GM18517 (cell line): ENCODE results near the gene EPS15.
"Not testable (repeated sequence)": the region's sequence is repeated elsewhere in the genome, so short reads cannot be mapped to it uniquely, and the experiment has no call there.

ENCODE experiments used
- ATAC-seq: cut with Tn5 transposase; IDR thresholded peaks from one replicate; pipeline ENCODE4 v1.9.1; 2021; ENCODE audit warnings: mild to moderate bottlenecking, moderate library complexity; ENCODE audit not compliant: unreplicated experiment

The EPS15 gene

DNA sequence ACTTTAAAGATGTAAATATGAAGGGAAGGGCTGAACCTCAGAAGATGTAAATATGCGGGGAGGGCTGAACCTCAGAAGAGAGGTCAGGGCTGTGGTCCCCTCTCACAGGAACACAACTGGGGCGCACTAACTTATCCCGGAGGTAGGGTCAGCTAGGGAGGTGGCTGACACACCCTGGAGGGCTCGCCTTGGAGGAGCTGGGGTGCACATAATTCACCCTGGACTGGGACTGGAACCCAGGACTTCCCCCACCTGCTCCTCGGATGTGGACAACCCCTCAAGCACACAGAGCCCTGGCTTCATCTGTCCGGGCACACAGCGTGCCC, 174.8 kb downstream of the EPS15 start:
- no peak for ATAC-seq

GRCh38 chr1:51343624-51344023, 175.4 kb downstream of the EPS15 start:
- ATAC-seq: no peak

GRCh38 chr1:51342591-51343206, 176.4 kb downstream of the EPS15 start:
- ATAC-seq: no peak

GRCh38 chr1:51341876-51342496, 177.1 kb downstream of the EPS15 start:
- peak; percentile 67 for ATAC-seq

DNA sequence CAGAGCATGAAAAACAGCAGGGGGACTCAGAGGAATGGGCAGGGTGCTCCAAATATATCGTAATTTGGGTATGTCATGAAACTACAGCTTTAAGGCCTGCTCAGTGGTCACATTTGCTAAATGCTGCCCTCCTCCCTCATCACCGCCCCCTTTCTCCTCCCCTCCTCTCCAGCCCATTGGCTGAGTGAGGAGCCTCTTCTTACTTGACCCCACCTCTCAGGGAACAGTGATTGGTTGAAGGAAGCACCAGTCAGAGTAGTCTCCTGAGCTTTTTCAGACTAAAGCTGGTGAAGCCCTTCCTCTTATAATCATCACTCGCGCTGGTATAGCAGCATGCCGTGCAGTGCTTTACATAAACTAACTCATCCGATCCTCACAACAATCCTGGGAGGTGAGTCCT, 178.7 kb downstream of the EPS15 start:
- ATAC-seq: no peak

DNA sequence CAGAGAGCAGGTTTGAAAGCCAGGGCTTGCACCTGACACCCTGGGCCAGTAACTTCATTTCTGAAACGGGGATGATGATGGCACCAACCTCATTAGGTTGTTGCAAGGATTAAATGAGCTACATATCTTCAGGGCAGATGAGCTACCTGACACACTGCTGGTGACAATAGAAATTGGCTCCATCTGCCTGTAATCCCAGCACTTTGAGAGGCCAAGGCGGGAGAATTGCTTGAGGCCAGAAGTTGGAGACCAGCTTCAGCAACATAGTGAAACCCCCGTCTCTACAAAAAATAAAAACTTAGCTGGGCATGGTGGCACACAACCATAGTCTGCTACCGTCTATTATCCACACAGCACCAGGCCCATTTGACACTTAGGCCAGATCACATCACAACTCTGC, 182.4 kb downstream of the EPS15 start:
- no peak for ATAC-seq

GRCh38 chr1:51336004-51336403, 183.1 kb downstream of the EPS15 start:
- ATAC-seq: no peak

DNA sequence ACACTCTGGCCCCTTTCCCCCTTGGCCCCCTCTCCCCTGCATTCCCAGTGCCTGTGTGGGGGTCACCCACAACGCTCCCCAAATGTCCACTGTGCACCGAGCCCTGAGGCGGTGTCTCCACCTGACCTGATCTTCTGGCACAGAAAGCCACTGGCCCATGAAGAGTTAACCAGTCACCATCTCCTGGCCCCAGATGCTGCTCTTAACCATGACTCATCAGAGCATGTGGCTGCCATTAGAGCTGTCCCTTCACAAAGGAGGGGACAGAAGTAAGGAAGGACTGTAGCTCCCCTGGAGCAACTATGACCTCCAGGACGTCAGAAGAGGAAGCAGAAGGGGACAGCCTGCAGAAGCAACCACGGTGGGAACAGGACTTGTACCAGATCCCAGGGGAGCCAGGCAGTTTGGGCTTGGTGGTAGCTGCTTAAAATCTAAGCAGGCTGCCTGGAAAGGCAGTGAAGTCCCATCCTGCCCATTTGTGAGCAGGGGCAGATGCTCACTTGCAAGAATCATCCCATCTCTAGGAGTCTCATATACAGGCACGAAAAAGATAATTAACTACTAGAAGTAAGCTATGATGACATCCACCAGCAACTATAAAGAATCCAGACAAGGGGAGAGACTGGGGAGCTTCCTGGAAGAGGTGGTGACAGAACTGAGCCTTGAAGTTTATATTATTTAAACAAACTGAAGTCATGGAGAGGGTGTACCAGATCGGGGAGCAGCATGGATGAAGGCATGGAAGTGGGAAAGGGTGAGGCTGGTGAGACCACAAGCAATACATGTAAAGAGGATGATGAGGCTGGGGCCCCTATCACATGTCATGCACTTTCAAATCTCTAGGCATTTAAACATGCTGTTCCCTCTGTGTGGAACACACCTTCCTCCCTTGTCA, 187.6 kb downstream of the EPS15 start:
- peak; percentile 52 for ATAC-seq

DNA sequence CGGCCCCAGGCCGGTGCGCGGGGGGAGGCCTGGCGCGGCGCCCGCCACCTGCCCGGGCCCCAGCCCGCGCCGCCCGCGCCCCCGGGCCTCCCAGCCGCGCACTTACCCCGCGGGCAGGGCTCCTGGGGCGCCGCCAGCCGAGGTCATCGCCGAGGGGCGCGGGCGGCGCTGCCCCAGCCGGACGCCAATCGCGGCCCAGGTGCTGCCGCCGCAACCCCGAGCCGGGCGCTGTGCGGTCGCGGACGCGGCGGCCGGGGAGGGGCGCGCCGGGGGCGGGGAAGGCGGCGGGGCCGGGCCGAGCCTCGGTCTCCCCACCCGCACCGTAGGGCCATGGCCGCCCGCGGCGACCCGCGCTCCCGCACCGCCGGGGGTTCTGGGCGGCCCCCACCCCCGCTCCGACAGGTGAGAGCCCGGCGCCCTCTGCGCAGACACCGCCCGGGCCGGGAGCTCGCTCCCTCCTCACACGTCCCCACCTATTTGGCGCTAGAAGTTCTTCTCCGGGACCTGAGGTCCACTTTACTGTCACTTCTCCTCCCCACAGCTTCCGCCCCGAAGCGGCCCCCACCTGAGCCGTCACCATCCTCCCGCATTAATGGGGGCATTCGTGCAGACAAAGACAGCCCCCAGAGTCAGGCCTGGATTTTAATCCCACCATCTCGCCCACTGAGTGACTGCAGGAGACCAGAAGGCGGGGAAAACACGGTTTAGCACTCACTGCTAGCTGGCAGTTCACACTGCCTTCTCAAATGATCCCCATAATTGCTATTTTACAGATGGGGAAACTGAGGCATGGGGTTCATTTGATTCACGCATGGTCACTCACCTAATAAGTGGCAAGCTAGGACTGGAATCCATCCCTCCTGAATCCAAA, 188.5 kb downstream of the EPS15 start, which contains the start of gene TTC39A:
TSS of gene TTC39A (minus strand) at position 232 of the 871 bp plus-strand sequence. CDS start at position 147, 85 bp downstream.
- no peak for ATAC-seq

- ATAC-seq: no peak
Observed at GRCh38 chr1:51329443-51330325, 189.4 kb downstream of the EPS15 start.

GRCh38 chr1:51328926-51329325, 190.1 kb downstream of the EPS15 start:
- ATAC-seq: no peak

- no peak for ATAC-seq
Observed at GRCh38 chr1:51328279-51328678, 190.8 kb downstream of the EPS15 start.

DNA sequence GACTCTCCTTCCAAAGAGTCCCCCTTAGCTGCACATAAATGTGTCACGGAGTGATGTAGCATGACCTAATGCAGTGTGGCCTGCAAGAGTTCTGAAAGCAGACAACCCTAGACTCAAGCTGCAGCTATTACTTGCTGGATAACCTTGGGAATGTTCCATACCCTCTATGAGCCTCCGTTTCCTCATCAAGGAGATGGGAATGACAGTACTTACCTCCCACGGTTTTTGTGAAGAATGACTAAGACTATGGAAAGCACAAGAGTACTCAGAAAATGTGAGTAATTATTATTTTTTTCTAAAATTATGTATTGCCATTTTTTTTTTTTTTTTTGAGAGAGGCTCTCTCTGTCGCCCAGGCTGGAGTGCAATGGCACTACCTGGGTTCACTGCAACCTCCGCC, 191.7 kb downstream of the EPS15 start:
- no peak for ATAC-seq

- no peak for ATAC-seq
Observed at GRCh38 chr1:51326839-51327238, 192.2 kb downstream of the EPS15 start.

DNA sequence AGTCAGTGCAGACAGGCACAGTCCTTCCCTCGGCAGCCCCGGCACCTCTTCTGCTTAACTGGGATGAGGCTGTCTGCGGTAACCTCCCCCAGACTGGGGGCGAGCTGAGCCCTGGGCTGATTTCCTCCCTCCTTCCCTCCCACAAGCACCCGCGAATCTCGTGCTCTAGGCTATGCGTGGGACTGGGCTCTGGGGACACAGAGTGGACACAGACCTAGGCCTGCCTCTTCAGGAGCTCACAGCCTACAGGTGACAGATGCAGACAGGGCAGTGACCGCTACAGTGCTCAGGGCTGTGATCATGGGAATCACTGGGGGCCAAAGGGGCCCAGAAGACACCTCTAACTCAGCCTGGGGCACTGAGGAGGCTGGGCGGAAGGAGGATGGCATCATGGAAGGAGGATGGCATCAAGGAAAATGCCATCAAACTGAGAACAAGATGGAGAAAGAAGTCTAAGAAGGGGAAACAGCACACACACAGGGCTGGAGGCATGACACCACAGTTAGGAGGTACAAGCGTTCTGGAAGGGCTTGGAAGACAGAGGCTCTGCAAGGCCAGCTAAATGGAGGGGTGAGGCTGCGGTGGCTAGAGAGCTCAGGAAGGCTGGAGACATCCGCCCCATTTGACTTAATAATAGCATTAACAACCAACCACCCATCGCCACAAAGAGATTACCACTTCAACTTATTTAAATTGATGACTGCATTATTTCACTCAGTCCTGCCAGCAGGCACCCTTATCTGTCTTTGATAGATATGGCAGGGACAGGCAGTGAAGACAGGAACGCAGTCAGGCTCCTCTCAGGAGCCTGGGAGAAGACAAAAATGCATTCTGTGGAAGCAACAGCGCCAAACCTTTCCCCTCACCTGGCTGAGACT, 192.9 kb downstream of the EPS15 start:
- ATAC-seq: no peak

GRCh38 chr1:51325391-51325790, 193.7 kb downstream of the EPS15 start:
- ATAC-seq: no peak

- ATAC-seq: not testable (repeated sequence)
Observed at GRCh38 chr1:51325011-51325385, 194.1 kb downstream of the EPS15 start.

GRCh38 chr1:51324251-51325010, 194.6 kb downstream of the EPS15 start:
- ATAC-seq: no peak
